Muscle of leg (tissue), 11 donors: ENCODE measurements around the gene MYO18A. TPM values are rescaled to one million over a fixed set of nuclear protein-coding genes. Genes with fewer than 3 reads are reported as not detected.

Source experiments
- DNase-seq: peaks from one replicate; pipeline ENCODE4 v3.0.0; 2013
- H3K27ac ChIP-seq: one replicate; pipeline ENCODE4 v1.5.1; 2013; ENCODE audit warnings: mild to moderate bottlenecking, low read length, control low read depth
- H3K27me3 ChIP-seq: one replicate; pipeline ENCODE4 v1.6.1; 2013; ENCODE audit warnings: low read length; ENCODE audit not compliant: control insufficient read depth, insufficient read depth
- H3K36me3 ChIP-seq: one replicate; pipeline ENCODE4 v1.6.1; 2013; ENCODE audit warnings: low read length; ENCODE audit not compliant: control insufficient read depth, insufficient read depth
- H3K4me1 ChIP-seq: one replicate; pipeline ENCODE4 v1.6.1; 2013; ENCODE audit warnings: low read length; ENCODE audit not compliant: control insufficient read depth, insufficient read depth
- H3K4me3 ChIP-seq: one replicate; pipeline ENCODE4 v1.5.1; 2013; ENCODE audit warnings: low read length, control low read depth
- H3K9me3 ChIP-seq: replicated peaks from 2 replicates; pipeline ENCODE4 v1.6.1; 2013; ENCODE audit warnings: low read depth, low read length; ENCODE audit not compliant: control insufficient read depth
- WGBS: methylation state at CpG from one replicate; pipeline ENCODE4 v1.1.5; 2013; ENCODE audit warnings: missing lambda C conversion rate; ENCODE audit not compliant: insufficient coverage; 5-methylcytosine and 5-hydroxymethylcytosine counted together
- polyA plus RNA-seq, 8 donors: library from polyadenylated mRNA; unstranded; fragments of 120-200 nt; gene quantifications; one replicate each; pipeline versions ENCODE4 v1.2.1 to v1.2.3, GENCODE V29; 2013; ENCODE audit warnings: inconsistent platforms in 1 of 8, low replicate concordance in 1 of 8; ENCODE audit not compliant: insufficient read length in 8 of 8, insufficient read depth in 1 of 8
- total RNA-seq: library from RNA; stranded (reverse); fragments of 120-200 nt; gene quantifications from one replicate; pipeline ENCODE4 v1.2.4, GENCODE V29; 2013

Gene MYO18A
- total and polyA plus RNA-seq, 9 donors = 157 to 309 (median 205) TPM

DNA sequence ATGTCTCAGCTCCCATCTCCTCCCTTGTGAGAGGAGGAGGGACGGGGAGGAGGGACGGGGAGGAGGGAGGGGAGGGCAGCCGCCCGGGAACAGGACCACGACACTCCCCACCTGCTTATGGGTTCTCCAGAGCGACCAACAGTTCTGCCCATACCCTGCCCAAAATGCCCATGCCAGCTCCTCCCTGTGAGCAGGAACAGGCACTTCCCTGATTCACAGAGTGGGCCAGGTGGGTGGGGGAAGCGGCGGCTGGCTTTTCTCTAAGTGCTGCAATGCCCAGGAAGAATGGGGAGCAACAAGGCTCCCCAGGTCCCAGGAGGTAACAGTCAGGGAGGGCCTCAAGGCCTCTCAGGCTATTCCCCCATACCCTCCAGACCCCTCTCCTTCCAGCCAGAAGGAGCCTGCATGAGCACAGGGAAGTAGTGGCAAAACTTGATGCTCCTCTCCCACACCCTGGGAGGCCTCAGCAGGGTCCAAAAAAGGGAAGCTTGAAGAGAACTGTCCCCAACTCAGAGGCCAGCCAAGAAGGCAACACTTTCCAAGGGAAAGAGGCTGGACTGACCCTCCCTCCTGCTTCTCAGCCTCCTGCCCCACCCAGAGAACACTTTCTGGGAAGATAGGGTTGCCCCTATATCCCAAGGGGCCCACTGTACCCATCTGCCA lies 53.8 kb downstream of the MYO18A start:
- no peaks in the 10 kb centered on the region for H3K27me3 ChIP-seq
- peaks cover 24% of the 10 kb centered on the region for H3K4me1 ChIP-seq
- H3K36me3 ChIP-seq = peaks cover 56% of the 10 kb centered on the region
- no peak for DNase-seq
- no peaks in the 10 kb centered on the region for H3K9me3 ChIP-seq
- H3K27ac ChIP-seq = no peak overlapping the region
- H3K4me3 ChIP-seq = no peak overlapping the region
- WGBS = 60% methylated on average over 1 of the region's 8 CpGs

DNA sequence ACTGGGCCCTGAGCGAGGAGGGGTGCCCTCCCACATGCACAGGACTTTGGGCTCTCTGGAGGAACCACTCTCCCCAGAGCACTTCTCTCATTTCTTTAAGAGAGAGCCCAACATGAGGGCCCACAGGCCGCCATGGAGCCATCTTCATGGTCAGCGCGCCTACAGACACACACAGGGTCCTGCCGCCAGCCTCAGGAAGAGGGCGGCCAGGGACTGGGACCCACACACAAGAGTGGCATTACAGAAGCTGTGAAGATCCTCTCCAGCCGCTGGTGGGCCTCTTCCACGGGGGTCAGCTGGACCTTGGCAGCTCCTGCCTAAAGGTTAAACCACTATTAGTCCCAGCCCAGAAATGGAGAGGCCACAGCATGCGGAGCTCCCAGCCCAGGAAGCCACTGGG lies 54.5 kb downstream of the MYO18A start:
- WGBS = 88% methylated on average over 8 of the region's 9 CpGs

DNA sequence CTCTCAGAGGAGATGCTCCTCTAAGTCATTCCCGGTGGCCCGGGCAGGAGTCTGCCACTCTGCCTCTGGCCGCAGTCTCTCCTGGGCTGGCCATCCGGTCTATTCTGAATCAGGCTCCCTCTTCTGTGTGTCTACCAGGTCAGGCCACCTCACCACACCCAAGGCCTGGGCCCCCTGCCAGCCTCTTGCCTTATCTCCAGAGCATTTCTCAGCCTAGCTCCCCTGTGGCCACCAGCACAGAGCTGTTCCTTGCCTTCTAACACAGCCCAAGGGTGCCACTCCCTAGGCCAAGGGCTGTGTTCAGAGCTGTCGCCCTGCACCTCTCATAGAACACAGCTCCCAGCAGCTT lies 55.3 kb downstream of the MYO18A start:
- H3K4me3 ChIP-seq = no peak overlapping the region
- peaks cover 13% of the 10 kb centered on the region for H3K4me1 ChIP-seq
- no peak overlapping the region for H3K27ac ChIP-seq
- 96% methylated on average over 5 of the region's 5 CpGs for WGBS
- H3K36me3 ChIP-seq = peaks cover 64% of the 10 kb centered on the region
- no peak for DNase-seq
- no peaks in the 10 kb centered on the region for H3K9me3 ChIP-seq
- no peaks in the 10 kb centered on the region for H3K27me3 ChIP-seq

More for the DNA sequence above, 54.5 kb downstream of the MYO18A start:
- DNase-seq = no peak
- Histone ChIP-seq H3K27ac (no peak overlapping the region), H3K9me3 (no peaks in the 10 kb centered on the region), H3K36me3 (peaks cover 59% of the 10 kb centered on the region), H3K4me1 (peaks cover 17% of the 10 kb centered on the region), H3K27me3 (no peaks in the 10 kb centered on the region), H3K4me3 (no peak overlapping the region)

DNA sequence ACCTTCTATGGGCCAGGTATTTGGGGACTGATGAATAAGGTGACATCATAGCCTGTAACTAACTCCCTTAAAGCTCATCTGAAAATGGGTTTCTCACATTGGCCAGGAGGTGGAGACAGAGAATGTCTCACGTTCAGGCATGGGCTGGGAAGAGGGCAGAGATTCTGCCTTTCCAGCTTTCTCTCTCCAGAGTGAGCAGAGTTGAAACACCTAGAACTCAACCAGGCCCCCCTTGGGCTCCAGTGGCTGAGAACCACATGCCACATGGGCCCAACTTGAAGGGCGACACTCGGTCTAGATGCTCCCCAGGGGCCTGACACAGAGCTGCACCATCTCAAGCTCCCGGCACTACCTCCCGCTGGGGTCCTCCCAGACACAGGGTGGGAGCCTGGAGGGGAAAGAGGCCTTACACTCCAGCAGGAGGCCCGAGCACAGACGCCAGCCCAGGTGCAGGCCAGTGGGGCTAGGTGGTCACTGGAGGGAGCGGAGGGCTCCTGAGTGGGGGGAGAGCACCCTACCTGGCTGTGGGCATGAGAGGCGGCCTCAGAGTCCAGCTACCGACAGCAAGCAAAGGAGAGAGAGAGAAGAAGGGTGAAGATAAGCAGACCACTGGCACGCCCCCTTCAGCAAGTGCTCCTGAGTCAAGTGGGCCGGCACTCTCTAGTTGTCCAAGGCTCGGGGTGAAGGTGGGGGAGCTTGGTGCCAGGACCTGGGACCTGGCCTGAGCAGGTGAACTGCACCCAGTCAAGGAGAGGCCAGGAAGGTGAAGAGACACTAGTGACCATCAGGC lies 55.9 kb downstream of the MYO18A start:
- Histone ChIP-seq H3K36me3 (peaks cover 63% of the 10 kb centered on the region), H3K27me3 (no peaks in the 10 kb centered on the region), H3K27ac (no peak overlapping the region), H3K4me1 (peaks cover 7% of the 10 kb centered on the region), H3K4me3 (no peak overlapping the region), H3K9me3 (no peaks in the 10 kb centered on the region)
- WGBS = 61% methylated on average over 13 of the region's 13 CpGs
- DNase-seq = peak; percentile 85

DNA sequence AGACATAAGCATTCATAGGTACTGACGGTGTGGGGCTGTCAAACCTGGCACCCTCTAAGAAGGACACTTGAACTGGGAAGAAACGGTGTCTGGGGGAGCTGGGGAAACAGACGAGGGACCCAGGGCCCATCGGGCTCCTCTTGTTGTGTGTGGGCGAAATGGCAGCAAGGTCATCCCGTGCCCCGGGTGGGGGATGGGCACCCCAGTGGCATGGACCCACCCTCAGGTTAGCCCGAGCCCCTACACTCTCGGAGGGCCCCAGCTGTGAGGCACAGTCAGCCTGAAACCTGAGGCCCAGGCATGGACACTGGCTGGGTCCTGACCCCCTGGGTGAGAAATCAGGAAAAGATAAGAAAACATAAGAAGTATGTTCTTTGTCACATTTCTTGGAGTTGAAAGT lies 57.1 kb downstream of the MYO18A start:
- Histone ChIP-seq H3K27ac (no peak overlapping the region), H3K9me3 (no peaks in the 10 kb centered on the region), H3K27me3 (no peaks in the 10 kb centered on the region), H3K36me3 (peaks cover 64% of the 10 kb centered on the region), H3K4me3 (no peak overlapping the region), H3K4me1 (peaks cover 7% of the 10 kb centered on the region)
- no peak for DNase-seq
- WGBS = 83% methylated on average over 7 of the region's 9 CpGs

DNA sequence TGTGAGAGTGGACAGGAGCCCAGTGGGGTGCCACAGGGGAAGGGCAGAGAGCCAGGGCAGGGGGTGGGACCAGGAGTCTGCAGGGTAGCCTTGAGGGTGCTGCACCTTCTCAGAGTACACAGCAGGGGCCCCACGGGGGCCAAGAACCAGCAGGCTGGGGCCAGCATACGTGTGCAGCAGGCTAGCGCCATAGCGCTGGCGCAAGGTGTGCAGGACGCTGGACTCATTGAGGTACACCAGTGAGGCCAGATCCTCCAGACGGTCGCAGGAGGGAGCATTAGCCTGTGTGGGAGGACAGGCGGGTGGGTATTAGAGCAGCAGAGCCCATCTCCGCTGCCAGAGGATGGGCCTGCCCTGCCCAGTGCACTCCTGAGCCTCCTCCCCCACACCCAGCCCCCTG lies 58.8 kb downstream of the MYO18A start:
- no peaks in the 10 kb centered on the region for H3K27me3 ChIP-seq
- H3K4me3 ChIP-seq = no peak overlapping the region
- H3K36me3 ChIP-seq = peaks cover 70% of the 10 kb centered on the region
- WGBS = 82% methylated on average over 9 of the region's 10 CpGs
- no peak overlapping the region for H3K27ac ChIP-seq
- H3K9me3 ChIP-seq = no peaks in the 10 kb centered on the region
- DNase-seq = no peak
- peaks cover 3% of the 10 kb centered on the region for H3K4me1 ChIP-seq

DNA sequence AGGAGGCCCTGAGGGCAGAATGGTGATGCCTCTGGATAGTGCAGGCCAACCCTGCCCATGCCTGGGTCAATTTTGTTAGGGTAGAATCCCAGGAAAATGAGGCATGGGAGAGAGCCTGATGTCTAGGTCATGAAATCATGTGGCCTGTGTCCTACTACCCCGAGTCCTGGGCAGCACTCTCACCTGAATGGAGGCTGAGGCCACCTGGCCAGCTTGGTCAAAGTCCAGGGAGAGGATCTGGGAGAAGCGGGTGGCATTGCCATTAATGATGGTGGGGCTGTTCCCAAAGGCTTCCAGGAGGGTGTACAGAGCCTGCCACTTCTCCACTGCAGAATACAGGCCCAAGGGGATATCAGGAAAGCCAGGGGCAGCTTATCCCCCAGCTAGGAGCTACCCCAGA lies 59.8 kb downstream of the MYO18A start:
- Histone ChIP-seq H3K4me3 (no peak overlapping the region), H3K36me3 (peaks cover 75% of the 10 kb centered on the region), H3K27me3 (no peaks in the 10 kb centered on the region), H3K27ac (no peak overlapping the region), H3K4me1 (peaks cover 5% of the 10 kb centered on the region), H3K9me3 (no peaks in the 10 kb centered on the region)
- WGBS = 100% methylated on average over 1 of the region's 2 CpGs
- DNase-seq = no peak

DNA sequence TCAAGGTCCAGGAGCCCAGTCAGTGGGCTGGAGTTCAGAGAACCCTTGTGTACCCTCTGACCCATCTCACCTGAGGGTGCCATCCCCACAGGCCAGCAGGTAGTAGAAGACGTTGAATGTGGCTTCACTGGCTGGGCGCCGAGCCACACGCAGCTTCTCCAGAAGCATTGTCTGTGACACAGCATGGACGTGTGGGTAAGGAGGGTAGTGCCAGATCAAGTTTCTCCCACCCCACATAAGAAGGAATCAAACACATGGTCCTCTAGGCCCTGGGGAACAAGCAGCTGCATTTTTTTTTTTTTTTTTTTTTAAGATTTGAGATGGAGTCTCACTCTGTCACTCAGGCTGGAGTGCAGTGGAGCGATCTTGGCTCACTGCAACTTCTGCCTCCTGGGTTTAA lies 60.9 kb downstream of the MYO18A start:
- no CpG with 5 or more reads among the region's 6 CpGs for WGBS

DNA sequence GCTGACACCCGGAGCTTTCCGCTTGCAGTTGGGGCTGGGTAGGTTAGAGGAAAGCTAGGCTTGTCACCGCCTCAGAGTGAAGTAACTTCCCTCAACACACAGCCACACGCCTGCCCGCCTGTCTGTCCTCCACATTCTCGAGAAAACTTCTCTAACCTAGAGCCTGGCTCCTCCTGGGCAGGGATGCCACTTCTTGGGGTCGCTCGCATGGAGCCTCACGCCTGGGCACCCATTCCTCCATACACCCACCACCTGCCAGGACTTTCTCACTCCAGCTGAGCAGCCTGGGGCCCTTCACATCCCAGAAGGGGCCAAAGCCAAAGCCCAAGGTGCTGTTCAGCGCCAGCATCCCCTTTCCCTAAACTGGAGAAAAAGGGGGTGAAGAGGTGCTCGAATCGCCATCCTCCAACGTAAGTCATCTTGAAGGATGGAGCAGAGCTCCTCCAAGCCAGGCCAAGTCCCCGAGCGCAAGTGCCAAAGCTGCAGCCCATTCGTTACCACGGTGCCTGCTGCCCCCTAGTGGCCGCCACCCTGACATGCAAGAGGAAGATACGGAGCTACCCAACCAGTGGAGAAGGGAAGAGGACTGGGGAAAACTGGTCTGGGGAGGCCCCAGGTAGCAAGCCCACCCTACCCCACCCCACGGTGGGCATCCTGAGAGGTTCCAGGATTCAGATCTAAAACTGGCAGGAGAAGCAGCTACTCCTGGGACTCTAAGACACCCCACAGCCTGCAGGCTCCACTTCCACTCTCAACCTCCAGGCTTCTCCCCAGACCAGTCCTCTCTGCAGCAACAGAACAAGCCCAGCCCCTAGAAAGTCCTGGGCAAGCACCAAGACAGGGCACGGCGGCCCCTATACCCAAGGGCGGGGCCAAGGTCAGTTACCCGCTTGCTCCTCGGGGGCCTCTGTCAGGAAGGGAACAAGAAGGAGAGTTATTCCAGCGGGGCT lies 63.1 kb downstream of the MYO18A start:
- Histone ChIP-seq H3K9me3 (no peaks in the 10 kb centered on the region), H3K27me3 (no peaks in the 10 kb centered on the region), H3K4me1 (peaks cover 28% of the 10 kb centered on the region), H3K36me3 (peaks cover 86% of the 10 kb centered on the region), H3K27ac (no peak overlapping the region), H3K4me3 (no peak overlapping the region)
- DNase-seq = peak; percentile 66
- WGBS = 41% methylated on average over 13 of the region's 26 CpGs

More for the DNA sequence above, 60.9 kb downstream of the MYO18A start:
- Histone ChIP-seq H3K4me3 (no peak overlapping the region), H3K27me3 (no peaks in the 10 kb centered on the region), H3K36me3 (peaks cover 85% of the 10 kb centered on the region), H3K9me3 (no peaks in the 10 kb centered on the region), H3K4me1 (peaks cover 9% of the 10 kb centered on the region), H3K27ac (no peak overlapping the region)
- no peak for DNase-seq
